ENCODE measurements around the gene ARFGAP1.

DNA sequence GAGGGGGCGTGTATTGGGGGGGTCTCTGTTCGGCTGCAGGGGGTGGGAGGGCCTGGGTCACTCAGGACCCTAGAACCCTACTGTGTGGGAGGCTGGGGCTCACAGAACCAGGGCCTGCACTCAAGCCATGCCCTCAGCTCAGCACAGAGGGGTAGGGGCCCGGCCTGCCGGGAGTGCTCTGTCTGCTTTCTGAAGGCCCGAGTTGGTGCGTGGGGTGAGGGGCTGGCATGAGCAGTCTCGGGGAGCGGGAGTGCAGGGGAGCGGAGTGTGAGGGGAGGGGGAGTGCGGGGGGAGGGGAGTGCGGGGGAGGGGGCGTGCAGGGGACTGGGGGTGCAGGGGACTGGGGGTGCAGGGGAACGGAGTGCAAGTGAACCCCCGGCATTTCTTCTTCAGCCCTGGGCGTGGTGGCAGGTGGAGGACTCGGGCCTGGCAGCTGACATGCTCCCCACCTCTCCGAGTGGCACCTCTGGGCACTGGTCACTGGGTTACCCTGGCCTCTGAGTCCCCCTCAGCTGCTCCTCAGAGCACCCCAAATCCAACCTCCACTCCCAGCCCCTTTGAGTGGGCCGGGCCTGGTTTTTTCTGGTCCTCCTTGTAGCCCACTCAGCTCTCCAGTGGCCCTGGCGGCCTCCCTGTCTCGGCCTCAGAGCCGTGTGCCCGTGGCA is 21.4 kb downstream of the ARFGAP1 start:
- TF ChIP-seq POLR2A (IDR thresholded peaks at IDR 0.05; ENCODE audit: low read length) (no peak), GATA1 (IDR thresholded peaks at IDR 0.05; ENCODE audit: low read depth, low read length) (no peak)

All from erythroblast (primary cell).